Loucy (cell line): ENCODE data around the gene TAF3.

Experiments
- H2AFZ ChIP-seq: fragments of 200-600 bp; sonication (generic); 2 replicates; pipeline ENCODE4 v1.6.0; 2016; ENCODE audit warnings: antibody characterized with exemption, mild to moderate bottlenecking, low read length, moderate library complexity
- H3F3A ChIP-seq: fragments of 200-600 bp; 2 replicates; pipeline ENCODE4 v1.6.0; 2016; ENCODE audit warnings: antibody characterized with exemption, low read depth, mild to moderate bottlenecking
- H3K27me3 ChIP-seq: fragments of 200-600 bp; sonication (generic); 2 replicates; pipeline ENCODE4 v1.6.1; 2014; ENCODE audit warnings: low read length, mild to moderate bottlenecking; ENCODE audit not compliant: insufficient read depth, poor library complexity, severe bottlenecking
- H3K36me3 ChIP-seq: fragments of 200-600 bp; sonication (generic); 2 replicates; pipeline ENCODE4 v1.6.1; 2016; ENCODE audit warnings: low read length; ENCODE audit not compliant: insufficient read depth
- H3K4me1 ChIP-seq: fragments of 200-600 bp; sonication (generic); 2 replicates; pipeline ENCODE4 v1.5.1; 2014; ENCODE audit warnings: low read length, mild to moderate bottlenecking; ENCODE audit not compliant: insufficient read depth, poor library complexity, severe bottlenecking
- H3K4me2 ChIP-seq: fragments of 200-600 bp; sonication (generic); 2 replicates; pipeline ENCODE4 v1.6.0; 2014; ENCODE audit warnings: antibody characterized with exemption, low read length, low read depth, mild to moderate bottlenecking; ENCODE audit not compliant: poor library complexity, severe bottlenecking
- H3K4me3 ChIP-seq: fragments of 200-600 bp; sonication (generic); 2 replicates; pipeline ENCODE4 v1.5.1; 2014; ENCODE audit warnings: low read length, mild to moderate bottlenecking, mixed read lengths; ENCODE audit not compliant: poor library complexity, severe bottlenecking
- H3K79me2 ChIP-seq: fragments of 200-600 bp; sonication (generic); 2 replicates; pipeline ENCODE4 v1.6.1; 2014; ENCODE audit warnings: low read length; ENCODE audit not compliant: insufficient read depth
- H3K9ac ChIP-seq: fragments of 200-600 bp; sonication (generic); 2 replicates; pipeline ENCODE4 v1.6.0; 2014; ENCODE audit warnings: mild to moderate bottlenecking, low read depth, low read length, moderate library complexity; ENCODE audit not compliant: poor library complexity, severe bottlenecking
- H3K9me2 ChIP-seq: fragments of 200-600 bp; sonication (generic); replicated peaks from 2 replicates; pipeline ENCODE4 v1.6.1; 2016; ENCODE audit warnings: low read depth, low read length, mixed read lengths
- H3K9me3 ChIP-seq: fragments of 200-600 bp; sonication (generic); 2 replicates; pipeline ENCODE4 v1.6.1; 2014; ENCODE audit warnings: mild to moderate bottlenecking, antibody characterized with exemption, low read length, low read depth; ENCODE audit not compliant: insufficient read depth
- H4K20me1 ChIP-seq: fragments of 200-600 bp; sonication (generic); 2 replicates; pipeline ENCODE4 v1.6.0; 2014; ENCODE audit warnings: antibody characterized with exemption, low read length, mild to moderate bottlenecking; ENCODE audit not compliant: insufficient read depth, poor library complexity, severe bottlenecking
- CTCF ChIP-seq: fragments of 200-600 bp; sonication (generic); conservative IDR thresholded peaks from 2 replicates; pipeline ENCODE4 v1.5.1; 2014; ENCODE audit warnings: mild to moderate bottlenecking, antibody characterized with exemption, low read length
- EZH2phosphoT487 ChIP-seq: fragments of 200-600 bp; IDR thresholded peaks from 2 replicates; pipeline ENCODE4 v1.6.1; 2018; ENCODE audit warnings: antibody characterized with exemption, mild to moderate bottlenecking, moderate library complexity, borderline replicate concordance

TAF3 gene

GRCh38 chr10:7928536-7928935 lies 110.2 kb downstream of the TAF3 start:
- Histone ChIP-seq H3K27me3 (no peaks in the 10 kb centered on the region), H3K79me2 (peaks cover 16% of the 10 kb centered on the region), H4K20me1 (no peaks in the 10 kb centered on the region), H3F3A (no peaks in the 10 kb centered on the region), H3K4me3 (no peak overlapping the region), H3K9me2 (no peaks in the 10 kb centered on the region), H3K9ac (no peak overlapping the region), H3K4me1 (peaks cover 3% of the 10 kb centered on the region), H3K4me2 (no peak overlapping the region), H3K36me3 (no peaks in the 10 kb centered on the region), H2AFZ (no peak overlapping the region), H3K9me3 (no peaks in the 10 kb centered on the region)
- TF ChIP-seq EZH2phosphoT487 (no peak), CTCF (no peak)

DNA sequence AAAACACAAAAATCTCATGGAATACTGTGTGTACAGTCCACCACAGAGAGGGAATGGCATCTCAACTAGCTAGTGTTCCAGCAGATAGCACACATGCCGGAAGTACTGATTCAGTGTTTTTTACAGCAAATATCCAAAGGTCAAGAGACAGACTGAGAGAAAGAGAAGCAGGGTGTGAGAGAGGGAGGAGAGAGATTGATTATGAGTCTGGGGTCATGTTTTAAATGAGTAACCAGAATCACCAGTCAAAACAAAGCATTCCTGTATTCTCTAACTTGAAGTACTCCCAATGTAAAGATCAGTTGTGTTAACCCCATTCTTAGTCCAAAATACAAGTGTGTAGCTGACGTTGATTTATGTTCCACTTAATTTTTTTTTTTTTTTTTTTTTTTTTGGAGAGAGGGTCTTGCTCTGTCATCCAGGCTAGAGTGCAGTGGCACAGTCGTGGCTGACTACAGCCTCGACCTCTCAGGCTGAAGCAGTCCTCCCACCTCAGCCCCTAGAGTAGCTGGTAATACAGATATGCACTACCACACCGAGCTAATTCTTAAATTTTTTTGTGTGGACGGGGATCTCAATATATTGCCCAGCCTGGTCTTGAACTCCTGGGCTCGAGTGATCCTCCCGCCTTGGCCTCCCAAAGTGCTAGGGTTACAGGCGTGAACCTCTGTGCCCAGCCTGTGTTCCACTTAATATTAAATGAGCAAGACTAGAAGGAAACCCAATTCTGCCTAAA lies 114.2 kb downstream of the TAF3 start:
- Histone ChIP-seq H3F3A (no peaks in the 10 kb centered on the region), H3K27me3 (no peaks in the 10 kb centered on the region), H3K36me3 (peaks cover 4% of the 10 kb centered on the region; the same call in 1 of the 2 replicates), H4K20me1 (no peaks in the 10 kb centered on the region), H3K9me2 (no peaks in the 10 kb centered on the region), H3K4me2 (no peak overlapping the region), H3K9me3 (no peaks in the 10 kb centered on the region), H3K9ac (no peak overlapping the region), H3K4me3 (no peak overlapping the region), H3K79me2 (peaks cover 10% of the 10 kb centered on the region), H2AFZ (no peak overlapping the region), H3K4me1 (peaks cover 3% of the 10 kb centered on the region)
- TF ChIP-seq EZH2phosphoT487 (no peak), CTCF (no peak)

GRCh38 chr10:7933262-7933661 lies 115.0 kb downstream of the TAF3 start:
- Histone ChIP-seq H3K79me2 (peaks cover 11% of the 10 kb centered on the region), H2AFZ (no peak overlapping the region), H3K27me3 (no peaks in the 10 kb centered on the region), H4K20me1 (no peaks in the 10 kb centered on the region), H3F3A (no peaks in the 10 kb centered on the region), H3K9me2 (no peaks in the 10 kb centered on the region), H3K4me3 (no peak overlapping the region), H3K4me1 (peaks cover 3% of the 10 kb centered on the region), H3K9me3 (no peaks in the 10 kb centered on the region), H3K4me2 (no peak overlapping the region), H3K36me3 (peaks cover 4% of the 10 kb centered on the region; the same call in 1 of the 2 replicates), H3K9ac (no peak overlapping the region)
- TF ChIP-seq EZH2phosphoT487 (no peak), CTCF (no peak)
